PC-9 (cell line): Measurements from ENCODE around the gene F8A1. TPM values are rescaled to one million over a fixed set of nuclear protein-coding genes. Genes with fewer than 3 reads are reported as not detected.
"Not testable (repeated sequence)": the region's sequence is repeated elsewhere in the genome, so short reads cannot be mapped to it uniquely, and the experiment has no call there.

ENCODE experiments used
- BruUV-seq: library from RNA; stranded (reverse); fragments of 400-500 nt; replicated peaks from 2 replicates; lab custom pipeline; 2021; lab: Mats Ljungman, UMichigan
- CTCF ChIA-PET: fragments of 300-600 bp; sonication (Branson Sonifier 250); formaldehyde crosslinking; loops from one replicate; lab custom pipeline; 2022; ENCODE audit warnings: antibody characterized with exemption; lab: Charles Lee
- POLR2A ChIA-PET: fragments of 300-600 bp; sonication (Branson Sonifier 250); formaldehyde crosslinking; loops from one replicate; lab custom pipeline; 2022; ENCODE audit warnings: antibody characterized with exemption; ENCODE audit not compliant: unreplicated experiment; lab: Charles Lee
- DNase-seq, 2 experiments: peaks; one replicate each; pipeline versions ENCODE4 v3.0.0 to v3.0.0-alpha.2; 2015 to 2022; ENCODE audit warnings: mixed read lengths in 1 of 2
- H2AFZ ChIP-seq: fragments of 200-600 bp; sonication (generic); 2 replicates; pipeline ENCODE4 v1.8.1; 2017; ENCODE audit warnings: antibody characterized with exemption
- H3F3A ChIP-seq: fragments of 200-600 bp; sonication (generic); 2 replicates; pipeline ENCODE4 v1.8.1; 2017; ENCODE audit warnings: antibody characterized with exemption, mild to moderate bottlenecking, low read depth; ENCODE audit not compliant: insufficient read depth
- H3K27ac ChIP-seq: fragments of 200-600 bp; sonication (generic); 2 replicates; pipeline ENCODE4 v1.6.1; 2016; ENCODE audit warnings: mixed run types
- H3K27me3 ChIP-seq: fragments of 200-600 bp; sonication (generic); 2 replicates; pipeline ENCODE4 v1.6.1; 2016; ENCODE audit warnings: low read depth, mixed run types; ENCODE audit not compliant: insufficient read depth
- H3K36me3 ChIP-seq: fragments of 200-600 bp; sonication (generic); 2 replicates; pipeline ENCODE4 v1.6.1; 2016; ENCODE audit warnings: low read depth, mixed run types
- H3K4me1 ChIP-seq: fragments of 200-600 bp; sonication (generic); replicated peaks from 2 replicates; pipeline ENCODE4 v1.6.1; 2016; ENCODE audit warnings: mixed run types; ENCODE audit not compliant: insufficient read depth
- H3K4me2 ChIP-seq: fragments of 200-600 bp; sonication (generic); 2 replicates; pipeline ENCODE4 v1.6.1; 2017; ENCODE audit warnings: mixed run types
- H3K4me3 ChIP-seq: fragments of 200-600 bp; sonication (generic); 2 replicates; pipeline ENCODE4 v1.6.1; 2016; ENCODE audit warnings: mixed run types
- H3K79me2 ChIP-seq: fragments of 200-600 bp; sonication (generic); 2 replicates; pipeline ENCODE4 v1.6.1; 2017; ENCODE audit warnings: low read depth, mixed run types
- H3K9me2 ChIP-seq: fragments of 200-600 bp; sonication (generic); 2 replicates; pipeline ENCODE4 v1.8.1; 2017; ENCODE audit warnings: mild to moderate bottlenecking; ENCODE audit not compliant: insufficient read depth
- H3K9me3 ChIP-seq: fragments of 200-600 bp; sonication (generic); 2 replicates; pipeline ENCODE4 v1.8.1; 2016; ENCODE audit warnings: low read depth; ENCODE audit not compliant: insufficient read depth
- H4K20me1 ChIP-seq: fragments of 200-600 bp; sonication (generic); 2 replicates; pipeline ENCODE4 v1.8.1; 2017; ENCODE audit not compliant: insufficient read depth
- CTCF ChIP-seq: fragments of 200-600 bp; sonication (generic); conservative IDR thresholded peaks from 2 replicates; pipeline ENCODE4 v1.6.1; 2017; ENCODE audit warnings: mixed run types, antibody characterized with exemption, mild to moderate bottlenecking, moderate library complexity
- EZH2 ChIP-seq: fragments of 200-600 bp; sonication (generic); IDR thresholded peaks from 2 replicates; pipeline ENCODE4 v1.8.0; 2017; ENCODE audit warnings: antibody characterized with exemption, low read depth
- intact Hi-C: fragments of 100-400 bp; cut with micrococcal nuclease; formaldehyde crosslinking; loops from one replicate; pipeline ENCODE4 v1.10.0; 2022; ENCODE audit not compliant: unreplicated experiment
- total RNA-seq: library from RNA; stranded (reverse); gene quantifications from 2 replicates; pipeline ENCODE4 v1.2.3, GENCODE V29; 2021

F8A1 gene
- total RNA-seq, 1 experiment from 2014 or later = 19.6 TPM

- intact Hi-C loops = no loop called here
- POLR2A ChIA-PET = no interaction called here
- no TSS peak for BruUV-seq
Observed at GRCh38 chrX:154900323-154900722, 14.2 kb downstream of the F8A1 start.

GRCh38 chrX:154902408-154902807 lies 16.3 kb downstream of the F8A1 start:
- H3K4me3 ChIP-seq = no peak overlapping the region
- no peak overlapping the region for H3K27ac ChIP-seq
- ChIA-PET CTCF (no interaction called here), POLR2A (no interaction called here)
- no peaks in the 10 kb centered on the region for H3K79me2 ChIP-seq
- DNase-seq = no peak
- no peak overlapping the region for H2AFZ ChIP-seq
- H4K20me1 ChIP-seq = no peaks in the 10 kb centered on the region
- H3K36me3 ChIP-seq = no peaks in the 10 kb centered on the region
- no TSS peak for BruUV-seq
- H3K4me2 ChIP-seq = no peak overlapping the region
- no peaks in the 10 kb centered on the region for H3K4me1 ChIP-seq
- no peaks in the 10 kb centered on the region for H3F3A ChIP-seq
- intact Hi-C loops = no loop called here
- H3K27me3 ChIP-seq = 0 out of 2 replicates have a peak, but pooled peaks cover 13% of the 10 kb centered on the region
- no peaks in the 10 kb centered on the region for H3K9me2 ChIP-seq
- TF ChIP-seq CTCF (no peak), EZH2 (no peak)
- no peaks in the 10 kb centered on the region for H3K9me3 ChIP-seq

More at GRCh38 chrX:154900323-154900722, 14.2 kb downstream of the F8A1 start:
- Histone ChIP-seq H3K4me2 (no peak overlapping the region), H2AFZ (no peak overlapping the region), H4K20me1 (no peaks in the 10 kb centered on the region), H3K9me2 (no peaks in the 10 kb centered on the region), H3K27me3 (peaks cover 20% of the 10 kb centered on the region; the same call in 1 of the 2 replicates), H3K36me3 (no peaks in the 10 kb centered on the region), H3K4me1 (no peaks in the 10 kb centered on the region), H3K4me3 (no peak overlapping the region), H3K79me2 (no peaks in the 10 kb centered on the region), H3K9me3 (no peaks in the 10 kb centered on the region), H3K27ac (no peak overlapping the region), H3F3A (no peaks in the 10 kb centered on the region)
- CTCF ChIA-PET = no interaction called here
- TF ChIP-seq EZH2 (no peak), CTCF (no peak)
- no peak for DNase-seq

GRCh38 chrX:154908821-154909220 lies 22.7 kb downstream of the F8A1 start:
- Histone ChIP-seq H3K79me2 (no peaks in the 10 kb centered on the region), H3K27me3 (no peaks in the 10 kb centered on the region), H2AFZ (no peak overlapping the region), H3F3A (no peaks in the 10 kb centered on the region), H3K4me3 (no peak overlapping the region), H3K4me2 (no peak overlapping the region), H3K9me2 (no peaks in the 10 kb centered on the region), H3K36me3 (no peaks in the 10 kb centered on the region), H3K9me3 (no peaks in the 10 kb centered on the region), H3K27ac (no peak overlapping the region), H3K4me1 (no peaks in the 10 kb centered on the region), H4K20me1 (no peaks in the 10 kb centered on the region)
- ChIA-PET POLR2A (no interaction called here), CTCF (interaction anchor here (0.9 kb wide), 1 partner anchor 9 kb away, joined by 3 read pairs; no protein-coding TSS in a partner anchor)
- no peak for DNase-seq
- intact Hi-C loops = no loop called here
- no peak for TF ChIP-seq EZH2
- no peak for TF ChIP-seq CTCF
- no TSS peak for BruUV-seq

- H3K27me3 ChIP-seq = not testable (repeated sequence)
Observed at GRCh38 chrX:154910048-154910447, 23.9 kb downstream of the F8A1 start.

GRCh38 chrX:154910528-154910927 lies 24.4 kb downstream of the F8A1 start:
- H4K20me1 ChIP-seq, POLR2A ChIA-PET, DNase-seq, H3K27ac ChIP-seq, H3K4me1 ChIP-seq, H2AFZ ChIP-seq, H3K9me3 ChIP-seq, BruUV-seq, CTCF ChIA-PET, H3K36me3 ChIP-seq, H3K79me2 ChIP-seq, H3K4me2 ChIP-seq, H3K27me3 ChIP-seq, H3K4me3 ChIP-seq, H3F3A ChIP-seq, intact Hi-C loops, H3K9me2 ChIP-seq: not testable (repeated sequence)

More at GRCh38 chrX:154910048-154910447, 23.9 kb downstream of the F8A1 start:
- H3K9me3 ChIP-seq, DNase-seq, H2AFZ ChIP-seq, BruUV-seq, H3K4me3 ChIP-seq, H4K20me1 ChIP-seq, H3F3A ChIP-seq, H3K79me2 ChIP-seq, H3K4me2 ChIP-seq, H3K4me1 ChIP-seq, intact Hi-C loops, POLR2A ChIA-PET, H3K27ac ChIP-seq, CTCF ChIA-PET, H3K9me2 ChIP-seq, H3K36me3 ChIP-seq: not testable (repeated sequence)
